LNCAP (cell line): ENCODE data around the gene RINL.

Experiments used
- TF ChIP-seq, protein P1 (sequence below): fragments of 450-650 bp; IDR thresholded peaks from 2 replicates; pipeline ENCODE4 v1.5.1; 2017; ENCODE audit warnings: mild to moderate bottlenecking

The RINL gene

GRCh38 chr19:38891771-38892170 is 13.7 kb upstream of the RINL start:
- TF ChIP-seq, protein P1, sequence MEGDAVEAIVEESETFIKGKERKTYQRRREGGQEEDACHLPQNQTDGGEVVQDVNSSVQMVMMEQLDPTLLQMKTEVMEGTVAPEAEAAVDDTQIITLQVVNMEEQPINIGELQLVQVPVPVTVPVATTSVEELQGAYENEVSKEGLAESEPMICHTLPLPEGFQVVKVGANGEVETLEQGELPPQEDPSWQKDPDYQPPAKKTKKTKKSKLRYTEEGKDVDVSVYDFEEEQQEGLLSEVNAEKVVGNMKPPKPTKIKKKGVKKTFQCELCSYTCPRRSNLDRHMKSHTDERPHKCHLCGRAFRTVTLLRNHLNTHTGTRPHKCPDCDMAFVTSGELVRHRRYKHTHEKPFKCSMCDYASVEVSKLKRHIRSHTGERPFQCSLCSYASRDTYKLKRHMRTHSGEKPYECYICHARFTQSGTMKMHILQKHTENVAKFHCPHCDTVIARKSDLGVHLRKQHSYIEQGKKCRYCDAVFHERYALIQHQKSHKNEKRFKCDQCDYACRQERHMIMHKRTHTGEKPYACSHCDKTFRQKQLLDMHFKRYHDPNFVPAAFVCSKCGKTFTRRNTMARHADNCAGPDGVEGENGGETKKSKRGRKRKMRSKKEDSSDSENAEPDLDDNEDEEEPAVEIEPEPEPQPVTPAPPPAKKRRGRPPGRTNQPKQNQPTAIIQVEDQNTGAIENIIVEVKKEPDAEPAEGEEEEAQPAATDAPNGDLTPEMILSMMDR = no peak

- TF ChIP-seq, protein P1 = no peak
Observed at GRCh38 chr19:38890686-38891085, 12.6 kb upstream of the RINL start.

DNA sequence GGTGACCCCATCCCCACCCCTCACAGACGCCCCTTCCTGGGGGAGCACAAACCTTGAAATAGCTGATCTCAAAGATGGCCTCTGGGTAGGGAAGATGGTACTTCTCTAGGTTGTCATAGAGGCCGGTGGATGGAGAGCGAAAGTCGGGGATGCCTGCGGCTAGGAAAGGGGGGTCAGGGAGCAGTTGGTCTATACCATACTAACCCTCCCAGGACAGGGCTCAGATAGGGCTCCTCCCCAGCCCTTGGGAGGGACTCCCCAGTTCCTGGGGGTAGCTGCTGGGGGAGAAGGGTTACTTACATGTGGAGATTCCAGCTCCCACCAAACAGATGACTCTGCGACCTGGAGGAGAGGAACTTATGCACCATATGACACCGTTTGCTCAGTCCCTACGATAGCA is 11.7 kb upstream of the RINL start:
- TF ChIP-seq, protein P1 = no peak

DNA sequence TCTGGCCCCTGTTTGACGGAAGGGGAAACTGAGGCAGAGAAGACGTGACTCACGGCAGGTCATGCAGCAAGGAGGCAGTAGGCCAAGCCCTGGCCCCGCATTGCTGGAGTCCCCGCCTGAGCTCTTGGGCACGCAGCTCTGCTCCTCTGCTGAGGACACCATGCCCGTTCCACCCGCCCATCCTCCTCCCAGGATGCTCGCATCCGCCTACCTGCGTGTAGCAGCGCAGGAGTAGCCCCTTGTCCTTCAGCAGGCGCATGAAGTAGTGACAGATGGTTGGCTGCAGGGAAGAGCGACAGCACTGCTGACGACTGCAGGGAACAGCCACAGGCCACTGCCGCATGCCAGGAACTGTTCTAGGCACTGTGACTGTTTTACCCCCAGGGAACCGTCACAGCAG is 10.8 kb upstream of the RINL start:
- TF ChIP-seq, protein P1 = no peak

- TF ChIP-seq, protein P1 = no peak
Observed at GRCh38 chr19:38883286-38883685, 5.2 kb upstream of the RINL start.

DNA sequence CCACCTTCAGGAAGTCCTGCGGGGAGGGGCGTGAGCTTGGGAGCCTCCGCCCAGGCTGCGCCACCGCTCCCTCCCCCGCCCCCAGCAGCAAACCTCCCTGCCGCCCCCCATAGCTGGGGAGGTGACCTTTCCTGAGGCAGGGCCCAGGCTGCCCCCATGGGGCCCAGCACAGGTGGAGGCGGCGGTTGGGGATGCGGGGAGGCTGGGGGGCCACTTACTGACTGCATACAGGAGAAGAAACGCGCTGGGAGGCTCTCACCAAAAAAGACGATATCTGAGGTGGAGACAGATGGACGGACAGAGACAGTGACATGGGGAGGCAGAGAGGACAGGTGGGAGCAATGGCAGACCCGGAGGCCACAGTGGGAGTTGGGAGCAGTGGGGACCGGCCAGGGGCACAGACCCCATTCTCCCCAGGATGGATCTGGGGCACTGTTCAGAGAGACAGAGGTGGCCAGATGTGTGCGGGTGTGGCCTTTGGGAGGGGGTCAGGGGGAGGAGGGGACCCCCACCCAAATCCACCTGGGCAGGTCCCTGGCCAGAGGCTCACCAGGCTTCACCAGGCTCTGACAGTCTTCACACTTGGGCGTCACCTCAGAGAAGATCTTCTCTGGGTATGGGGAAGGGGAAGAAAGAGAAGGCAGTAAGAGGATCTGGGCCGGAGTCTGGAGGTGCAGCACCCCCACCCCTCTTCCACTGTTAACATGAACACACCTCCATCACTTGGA is 3.0 kb upstream of the RINL start:
- TF ChIP-seq, protein P1 = no peak

- TF ChIP-seq, protein P1 = no peak
Observed at GRCh38 chr19:38880076-38880881, 2.2 kb upstream of the RINL start.
